AG09309 (cell line): ENCODE data around the gene SDK1.

Experiments
- DNase-seq: peaks from one replicate; pipeline ENCODE4 v3.0.0-alpha.2; 2010; ENCODE audit warnings: low read depth
- H3K4me3 ChIP-seq: 2 replicates; pipeline ENCODE4 v1.5.1; 2011; ENCODE audit warnings: mild to moderate bottlenecking, low read depth, low read length, moderate library complexity; ENCODE audit not compliant: control insufficient read depth
- TF ChIP-seq, protein P1 (sequence below): IDR thresholded peaks from 2 replicates; pipeline ENCODE4 v1.5.1; 2011; ENCODE audit warnings: mild to moderate bottlenecking, low read depth, low read length, inconsistent platforms; ENCODE audit not compliant: insufficient read depth, control insufficient read depth; ENCODE audit errors: missing control alignments

SDK1 gene

DNA sequence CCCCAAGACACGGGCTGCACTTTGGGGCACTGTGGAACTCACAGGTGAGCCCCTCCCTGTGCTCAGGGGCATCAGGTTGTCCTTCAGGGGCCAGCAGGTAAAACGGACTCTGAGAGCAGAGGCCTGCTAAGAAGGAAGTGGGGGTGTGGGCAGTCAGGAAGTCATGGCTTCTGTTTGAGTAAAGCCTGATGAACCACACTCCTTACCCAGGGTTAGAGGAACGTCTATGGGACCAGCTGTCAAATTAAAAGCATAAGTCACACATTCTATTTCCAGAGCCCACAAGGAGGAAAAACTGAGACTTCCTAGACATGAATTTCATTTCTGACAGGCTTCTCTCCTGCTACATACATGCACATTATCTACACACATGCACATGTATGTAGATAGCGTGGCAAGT, 616.4 kb downstream of the SDK1 start:
- TF ChIP-seq, protein P1, sequence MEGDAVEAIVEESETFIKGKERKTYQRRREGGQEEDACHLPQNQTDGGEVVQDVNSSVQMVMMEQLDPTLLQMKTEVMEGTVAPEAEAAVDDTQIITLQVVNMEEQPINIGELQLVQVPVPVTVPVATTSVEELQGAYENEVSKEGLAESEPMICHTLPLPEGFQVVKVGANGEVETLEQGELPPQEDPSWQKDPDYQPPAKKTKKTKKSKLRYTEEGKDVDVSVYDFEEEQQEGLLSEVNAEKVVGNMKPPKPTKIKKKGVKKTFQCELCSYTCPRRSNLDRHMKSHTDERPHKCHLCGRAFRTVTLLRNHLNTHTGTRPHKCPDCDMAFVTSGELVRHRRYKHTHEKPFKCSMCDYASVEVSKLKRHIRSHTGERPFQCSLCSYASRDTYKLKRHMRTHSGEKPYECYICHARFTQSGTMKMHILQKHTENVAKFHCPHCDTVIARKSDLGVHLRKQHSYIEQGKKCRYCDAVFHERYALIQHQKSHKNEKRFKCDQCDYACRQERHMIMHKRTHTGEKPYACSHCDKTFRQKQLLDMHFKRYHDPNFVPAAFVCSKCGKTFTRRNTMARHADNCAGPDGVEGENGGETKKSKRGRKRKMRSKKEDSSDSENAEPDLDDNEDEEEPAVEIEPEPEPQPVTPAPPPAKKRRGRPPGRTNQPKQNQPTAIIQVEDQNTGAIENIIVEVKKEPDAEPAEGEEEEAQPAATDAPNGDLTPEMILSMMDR, result no peak
- no peak overlapping the region for H3K4me3 ChIP-seq
- no peak for DNase-seq

DNA sequence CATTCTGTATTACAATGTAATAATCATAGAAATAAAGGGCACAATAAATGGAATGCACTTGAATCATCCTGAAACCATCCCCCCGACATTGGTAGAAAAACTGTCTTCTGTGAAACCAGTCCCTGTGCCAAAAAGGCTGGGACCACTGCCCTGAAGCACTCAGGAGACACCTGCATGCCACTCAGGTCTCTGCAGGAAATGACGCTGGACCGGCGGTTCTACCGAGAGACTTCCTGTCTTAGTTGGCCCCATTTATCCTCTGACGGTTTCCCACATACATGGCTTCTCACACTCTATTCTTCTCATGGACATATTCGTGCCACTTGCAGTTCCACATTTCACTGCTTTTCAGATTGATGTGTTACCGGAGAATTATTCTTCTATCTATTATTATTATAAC, 617.5 kb downstream of the SDK1 start:
- TF ChIP-seq, protein P1, result no peak
- DNase-seq, result no peak
- H3K4me3 ChIP-seq, result no peak overlapping the region

DNA sequence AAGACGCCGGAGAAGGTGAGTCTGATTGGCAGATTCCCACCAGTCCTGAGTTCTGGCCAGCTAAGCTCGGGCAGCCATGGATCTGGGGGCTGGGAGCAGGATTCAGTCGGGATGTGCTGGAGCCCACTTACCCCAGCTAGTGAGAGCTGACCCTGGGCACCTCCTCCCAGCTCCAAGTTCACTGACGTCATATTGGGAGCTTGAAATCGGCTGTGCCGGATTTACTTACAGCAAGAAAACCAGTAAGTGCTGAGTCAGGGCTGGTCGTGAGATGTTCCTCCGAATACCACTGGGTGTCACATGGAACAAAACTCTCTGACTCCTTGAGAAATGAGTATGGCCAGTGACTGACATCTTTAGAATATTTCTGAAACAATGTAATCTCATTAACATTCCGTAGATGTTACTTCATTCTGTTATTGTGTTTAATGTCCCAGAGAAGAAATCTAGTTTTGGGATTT, 621.2 kb downstream of the SDK1 start:
- TF ChIP-seq, protein P1, result no peak
- DNase-seq, result peak; percentile 11

DNA sequence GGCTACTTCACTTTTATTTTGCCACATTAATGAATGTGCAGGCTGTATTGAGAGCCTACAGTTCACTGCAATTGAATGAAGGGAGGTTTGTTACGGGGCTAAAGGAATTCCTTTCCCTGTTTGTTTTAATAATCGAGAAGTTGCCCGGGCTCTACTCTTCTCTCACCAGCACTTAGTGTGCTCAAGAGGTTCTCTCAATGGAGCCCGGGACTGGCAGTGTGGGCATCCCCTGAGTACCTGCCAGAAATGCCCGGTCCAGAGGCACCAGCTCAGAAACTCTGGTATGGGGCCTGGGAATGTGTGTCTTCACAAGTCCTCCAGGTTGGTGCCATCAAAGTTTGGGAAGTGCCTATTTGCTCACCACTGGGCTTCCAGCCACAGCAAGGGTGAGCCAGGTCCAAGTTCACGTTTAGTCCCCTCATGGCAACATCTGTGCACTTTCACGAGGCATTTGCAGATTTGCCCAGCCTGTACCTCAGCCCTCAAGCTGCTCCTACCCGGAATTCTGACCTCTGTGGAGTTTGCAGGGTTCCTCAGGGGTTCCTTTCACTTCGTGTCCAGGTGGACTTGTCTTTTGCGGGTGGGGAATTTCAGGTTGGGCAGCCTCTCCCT, 622.4 kb downstream of the SDK1 start:
- no peak overlapping the region for H3K4me3 ChIP-seq
- no peak for DNase-seq
- TF ChIP-seq, protein P1, result no peak

More for the DNA sequence above, 621.2 kb downstream of the SDK1 start:
- no peak overlapping the region for H3K4me3 ChIP-seq

DNA sequence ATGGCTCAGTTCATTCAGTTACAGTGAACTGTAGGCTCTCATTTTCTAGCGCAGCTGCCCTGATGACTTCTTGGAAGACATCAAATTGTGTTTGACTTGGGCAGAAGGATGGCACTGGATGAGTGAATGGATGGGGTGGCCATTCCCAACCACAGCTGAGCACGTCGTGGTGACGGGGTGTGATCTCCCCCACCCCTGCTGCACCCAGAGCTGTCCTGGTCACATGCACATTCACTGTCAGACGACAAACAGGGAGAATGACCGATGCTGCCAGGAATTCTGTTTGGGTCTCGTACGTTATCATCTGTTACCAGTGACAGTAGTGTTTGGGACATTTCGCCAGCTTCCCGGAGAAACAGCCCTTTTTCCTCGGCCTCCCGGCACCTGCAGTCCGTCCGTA, 623.2 kb downstream of the SDK1 start:
- DNase-seq, result no peak
- TF ChIP-seq, protein P1, result no peak
- H3K4me3 ChIP-seq, result no peak overlapping the region

DNA sequence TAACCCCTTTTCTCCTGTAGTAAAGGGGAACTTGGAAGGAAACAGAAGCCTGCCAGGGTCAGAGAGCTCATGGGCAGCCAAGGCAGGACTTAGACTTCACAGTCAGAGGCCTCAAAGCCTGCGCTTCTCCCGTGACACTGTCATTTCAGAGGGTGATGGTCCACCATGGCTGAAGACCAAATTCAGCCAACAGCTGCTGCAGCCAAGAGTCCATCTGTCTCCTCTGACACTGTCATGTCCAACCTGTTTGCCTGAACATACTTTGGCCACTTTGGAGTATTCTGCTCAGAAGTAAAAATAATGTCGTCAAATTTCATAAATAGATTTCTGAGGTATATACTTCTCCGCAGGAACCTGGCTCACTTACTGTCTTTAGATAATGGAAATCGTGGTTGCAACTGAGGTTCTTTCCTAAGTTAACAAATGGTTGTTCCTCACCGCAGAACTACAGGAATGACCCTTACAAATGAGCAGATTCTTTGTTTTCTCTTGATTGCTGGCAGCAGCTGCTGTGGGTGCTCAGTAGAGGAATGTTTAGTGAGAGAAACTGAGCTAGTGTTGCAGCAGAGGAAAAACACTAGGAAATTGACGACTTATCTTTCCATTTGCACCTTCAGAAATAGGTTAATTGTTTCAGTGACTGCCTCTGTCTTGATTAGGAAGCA, 626.5 kb downstream of the SDK1 start:
- no peak overlapping the region for H3K4me3 ChIP-seq
- DNase-seq, result no peak
- TF ChIP-seq, protein P1, result no peak
